K562 (cell line): ENCODE results near the gene HOXB7. TPM values are rescaled to one million over a fixed set of nuclear protein-coding genes. Genes with fewer than 3 reads are reported as not detected.
A peak's percentile ranks its signal among the peaks of the same experiment; 100 is the strongest.

Source experiments
- CHD2 ChIP-seq: IDR thresholded peaks from 2 replicates; pipeline ENCODE4 v1.6.1; 2011; ENCODE audit warnings: low read depth, low read length
- FOXP4 ChIP-seq: sonication (generic); formaldehyde crosslinking; IDR thresholded peaks from 2 replicates; pipeline ENCODE4 v1.8.0; 2022; ENCODE audit warnings: mild to moderate bottlenecking, missing genetic modification reagents, borderline replicate concordance
- HIVEP1 ChIP-seq: fragments of 250-450 bp; sonication (Bioruptor Pico); IDR thresholded peaks from 2 replicates; pipeline ENCODE4 v1.4.0; 2020; ENCODE audit warnings: mild to moderate bottlenecking
- REST ChIP-seq, 2 experiments: fragments of 450-650 bp; formaldehyde crosslinking in 1 of 2; IDR thresholded peaks; 2 replicates each; pipeline versions ENCODE4 v1.4.0 to v1.6.1; 2014 to 2020; ENCODE audit warnings: mild to moderate bottlenecking in 2 of 2, borderline replicate concordance in 1 of 2, low read depth in 1 of 2
- SAFB ChIP-seq: fragments of 200-400 bp; formaldehyde crosslinking; IDR thresholded peaks from 2 replicates; pipeline ENCODE4 v1.6.1; 2017; ENCODE audit warnings: low read depth, low read length, borderline replicate concordance
- ZNF12 ChIP-seq: sonication (generic); formaldehyde crosslinking; IDR thresholded peaks from 2 replicates; pipeline ENCODE4 v1.4.0; 2020; ENCODE audit warnings: mild to moderate bottlenecking, missing genetic modification reagents
- ZNF277 ChIP-seq: fragments of 250-450 bp; sonication (Bioruptor Pico); IDR thresholded peaks from 2 replicates; pipeline ENCODE4 v1.8.0; 2022; ENCODE audit warnings: inconsistent platforms, mild to moderate bottlenecking, moderate library complexity, borderline replicate concordance
- ZNF436 ChIP-seq: fragments of 250-450, 450-650 bp; sonication (Bioruptor Pico); formaldehyde crosslinking; IDR thresholded peaks from 2 replicates; pipeline ENCODE4 v1.7.0; 2020; ENCODE audit warnings: mild to moderate bottlenecking
- ZNF695 ChIP-seq: fragments of 450-650 bp; formaldehyde crosslinking; IDR thresholded peaks from 2 replicates; pipeline ENCODE4 v1.4.0; 2020; ENCODE audit warnings: mild to moderate bottlenecking, moderate library complexity
- polyA plus RNA-seq, 8 experiments: library from polyadenylated mRNA; depleted of rRNA in 4 of 8; stranded (reverse) in 5 of 8; unstranded in 3 of 8; fragments of >200 nt; fragmentation: Nextera tagmentation in 2 of 8; fragmentation: Illumina TruSeq in 1 of 8; extraction: Ambion mirVana in 2 of 8; extraction: Trizol in 1 of 8; gene quantifications; 2 replicates each; pipeline versions ENCODE4 v1.2.1 to v1.2.3, GENCODE V29; 2011 to 2014; ENCODE audit warnings: inconsistent platforms in 1 of 8, missing spikeins in 1 of 8
- total RNA-seq, 7 experiments: library from RNA; depleted of rRNA in 6 of 7; stranded (reverse); fragments of >200 nt in 6 of 7; fragmentation: Illumina TruSeq in 2 of 7; extraction: Trizol in 2 of 7; gene quantifications; 2 replicates each; pipeline versions ENCODE4 v1.2.1 to v1.2.3, GENCODE V29; 2011 to 2021; ENCODE audit warnings: low replicate concordance in 1 of 7
- TF ChIP-seq, protein P1 (sequence below), 2 experiments: IDR thresholded peaks; 2 replicates each; pipeline ENCODE4 v1.6.1; 2012; ENCODE audit warnings: improper control_type of control experiment in 2 of 2, low read depth in 2 of 2, low read length in 2 of 2, borderline replicate concordance in 1 of 2

HOXB7 gene
- total and polyA plus RNA-seq, 9 of the 15 experiments (the other 6 are each of a cell fraction or from before 2014, with no cell fraction given): 5.5 to 16.7 (median 8.3) TPM

DNA sequence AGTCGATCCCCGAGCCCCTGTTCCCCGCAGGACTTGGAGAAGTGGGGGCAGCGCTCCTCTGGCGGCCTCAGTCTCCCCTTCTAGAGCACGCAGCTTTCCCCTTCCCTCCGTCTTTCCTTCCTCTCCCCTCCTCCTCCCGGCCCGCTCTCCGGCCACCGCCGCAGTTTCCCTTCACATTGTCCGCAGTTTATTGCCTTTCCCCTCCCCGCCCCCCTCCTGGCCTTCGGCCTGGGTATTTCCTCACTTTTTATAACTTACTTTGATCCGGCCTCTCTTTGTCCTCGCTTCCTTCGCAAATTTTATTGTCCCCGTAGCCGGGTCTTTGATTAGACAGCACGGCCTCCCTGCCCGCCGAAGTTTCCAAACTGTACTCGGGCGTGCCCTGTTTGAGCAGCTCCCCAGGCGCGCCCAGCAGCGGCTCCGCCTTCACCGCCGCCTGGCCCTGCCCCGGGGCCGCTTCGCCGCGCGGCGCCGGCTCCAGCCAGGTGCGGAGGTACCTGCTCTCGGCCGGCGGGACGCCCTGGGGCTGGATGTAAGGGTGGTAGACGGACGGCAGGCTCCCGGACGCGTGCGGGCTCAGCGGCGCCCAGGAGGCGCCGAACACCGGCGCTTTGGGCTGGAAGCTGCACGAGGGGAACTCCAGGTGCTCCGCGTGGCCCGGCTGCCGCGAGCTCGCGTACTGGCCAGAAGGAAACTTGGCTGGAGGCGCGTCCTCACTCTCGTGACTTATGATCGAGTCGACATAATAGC, 14.9 kb upstream of the HOXB7 start (continued):
- TF ChIP-seq REST (IDR thresholded peaks at IDR 0.05; ENCODE audit: borderline replicate concordance) (no peak), REST (CRISPR knock-in tag; IDR thresholded peaks at IDR 0.05; ENCODE audit: low read depth) (peak; percentile 55; the same call in 1 of the 2 replicates), ZNF277 (CRISPR knock-in tag) (no peak), CHD2 (no peak), FOXP4 (CRISPR knock-in tag) (no peak), SAFB (no peak), HIVEP1 (no peak), ZNF12 (CRISPR knock-in tag) (0 out of 2 replicates have a peak, but pooled peaks have one; percentile 38), ZNF695 (CRISPR knock-in tag) (no peak), ZNF436 (no peak)
- TF ChIP-seq, protein P1, sequence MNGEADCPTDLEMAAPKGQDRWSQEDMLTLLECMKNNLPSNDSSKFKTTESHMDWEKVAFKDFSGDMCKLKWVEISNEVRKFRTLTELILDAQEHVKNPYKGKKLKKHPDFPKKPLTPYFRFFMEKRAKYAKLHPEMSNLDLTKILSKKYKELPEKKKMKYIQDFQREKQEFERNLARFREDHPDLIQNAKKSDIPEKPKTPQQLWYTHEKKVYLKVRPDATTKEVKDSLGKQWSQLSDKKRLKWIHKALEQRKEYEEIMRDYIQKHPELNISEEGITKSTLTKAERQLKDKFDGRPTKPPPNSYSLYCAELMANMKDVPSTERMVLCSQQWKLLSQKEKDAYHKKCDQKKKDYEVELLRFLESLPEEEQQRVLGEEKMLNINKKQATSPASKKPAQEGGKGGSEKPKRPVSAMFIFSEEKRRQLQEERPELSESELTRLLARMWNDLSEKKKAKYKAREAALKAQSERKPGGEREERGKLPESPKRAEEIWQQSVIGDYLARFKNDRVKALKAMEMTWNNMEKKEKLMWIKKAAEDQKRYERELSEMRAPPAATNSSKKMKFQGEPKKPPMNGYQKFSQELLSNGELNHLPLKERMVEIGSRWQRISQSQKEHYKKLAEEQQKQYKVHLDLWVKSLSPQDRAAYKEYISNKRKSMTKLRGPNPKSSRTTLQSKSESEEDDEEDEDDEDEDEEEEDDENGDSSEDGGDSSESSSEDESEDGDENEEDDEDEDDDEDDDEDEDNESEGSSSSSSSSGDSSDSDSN (IDR thresholded peaks at IDR 0.05; ENCODE audit: borderline replicate concordance in 1 of 2, low read depth in 2 of 2, low read length in 2 of 2): peak in 1 of 2 experiments; percentile 58; a peak in 2 of 4 replicates
